HCT116 (cell line): ENCODE measurements around the gene FILIP1. TPM values are rescaled to one million over a fixed set of nuclear protein-coding genes. Genes with fewer than 3 reads are reported as not detected.

Experiments used
- ATAC-seq: fragments of 200-7000 bp; cut with Tn5 transposase; 2 replicates; pipeline ENCODE4 v1.9.1; 2020; ENCODE audit warnings: mild to moderate bottlenecking, moderate library complexity
- BruUV-seq: library from RNA; stranded (reverse); fragments of 400-500 nt; replicated peaks from 2 replicates; lab custom pipeline; 2021; lab: Mats Ljungman, UMichigan
- CTCF ChIA-PET: fragments of 300-600 bp; sonication (Branson Sonifier 250); formaldehyde crosslinking; loops from one replicate; lab custom pipeline; 2021; ENCODE audit warnings: antibody characterized with exemption; lab: Charles Lee
- POLR2A ChIA-PET: fragments of 300-600, 350-600 bp; sonication (Branson Sonifier 250); formaldehyde crosslinking; loops from one replicate; lab custom pipeline; 2021; ENCODE audit warnings: antibody characterized with exemption; lab: Charles Lee
- RAD21 ChIA-PET, 2 experiments: fragments of 300-600 bp; sonication (Branson Sonifier 250); formaldehyde crosslinking; loops; one replicate each; lab custom pipeline; 2023; ENCODE audit warnings: low total read pairs in 2 of 2; ENCODE audit not compliant: uncharacterized antibody in 2 of 2, unreplicated experiment in 2 of 2, low non-redundant PET in 1 of 2; lab: Charles Lee
- DNase-seq: peaks from one replicate; pipeline ENCODE4 v3.0.0-alpha.2; 2010; ENCODE audit warnings: low read depth, low spot score
- H2AFZ ChIP-seq: fragments of 200-600 bp; shearing (Covaris generic), sonication (generic); 2 replicates; pipeline ENCODE4 v1.6.1; 2017; ENCODE audit warnings: low read depth, mixed run types, mixed read lengths, antibody characterized with exemption, low read length; ENCODE audit not compliant: poor library complexity, severe bottlenecking
- H3K27ac ChIP-seq: 2 replicates; pipeline ENCODE4 v1.5.1; 2012; ENCODE audit warnings: low read depth, low read length
- H3K27me3 ChIP-seq: fragments of 200-600 bp; sonication (generic); 2 replicates; pipeline ENCODE4 v1.6.1; 2016; ENCODE audit warnings: mixed run types, low read length, mixed read lengths; ENCODE audit not compliant: insufficient read depth
- H3K36me3 ChIP-seq, 2 experiments: fragments of 200-500 bp in 1 of 2; fragments of 200-600 bp in 1 of 2; sonication (Bioruptor generic) in 1 of 2; sonication (generic) in 1 of 2; 2 replicates each; pipeline versions ENCODE4 v1.5.1 to v1.6.1; 2014 to 2016; ENCODE audit warnings: low read length in 2 of 2, inconsistent platforms in 1 of 2, mixed read lengths in 1 of 2, mixed run types in 1 of 2; ENCODE audit not compliant: insufficient read depth in 2 of 2, control insufficient read depth in 1 of 2
- H3K4me1 ChIP-seq, 2 experiments: fragments of 200-600 bp in 1 of 2; sonication (generic) in 1 of 2; 2 replicates each; pipeline versions ENCODE4 v1.5.1 to v1.6.1; 2012 to 2017; ENCODE audit warnings: low read length in 2 of 2, inconsistent platforms in 1 of 2, mild to moderate bottlenecking in 1 of 2, mixed read lengths in 1 of 2, mixed run types in 1 of 2, moderate library complexity in 1 of 2; ENCODE audit not compliant: insufficient read depth in 2 of 2, control insufficient read depth in 1 of 2
- H3K4me2 ChIP-seq: fragments of 200-600 bp; sonication (generic); 2 replicates; pipeline ENCODE4 v1.6.1; 2017; ENCODE audit warnings: mixed run types, low read length, mixed read lengths
- H3K4me3 ChIP-seq, 2 experiments: fragments of 200-600 bp in 1 of 2; sonication (generic) in 1 of 2; replicated peaks in 1 of 2; 2 replicates each; pipeline ENCODE4 v1.5.1; 2011 to 2016; ENCODE audit warnings: low read length in 2 of 2, control low read depth in 1 of 2, low read depth in 1 of 2, mild to moderate bottlenecking in 1 of 2, mixed read lengths in 1 of 2, mixed run types in 1 of 2
- H3K79me2 ChIP-seq: fragments of 200-600 bp; sonication (generic); 2 replicates; pipeline ENCODE4 v1.6.1; 2017; ENCODE audit warnings: mild to moderate bottlenecking, mixed run types, low read length, moderate library complexity, mixed read lengths; ENCODE audit not compliant: insufficient read depth
- H3K9ac ChIP-seq: fragments of 200-600 bp; sonication (generic); 2 replicates; pipeline ENCODE4 v1.6.1; 2016; ENCODE audit warnings: low read length, mixed read lengths
- H3K9me2 ChIP-seq: fragments of 200-600 bp; sonication (generic), shearing (Covaris generic); 2 replicates; pipeline ENCODE4 v1.6.1; 2017; ENCODE audit warnings: mixed run types, mild to moderate bottlenecking, moderate library complexity; ENCODE audit not compliant: insufficient read depth
- H3K9me3 ChIP-seq, 2 experiments: fragments of 200-500 bp in 1 of 2; fragments of 200-600 bp in 1 of 2; sonication (Bioruptor generic) in 1 of 2; sonication (generic) in 1 of 2; 2 replicates each; pipeline ENCODE4 v1.6.1; 2014 to 2017; ENCODE audit warnings: low read length in 2 of 2, mixed read lengths in 2 of 2, inconsistent platforms in 1 of 2, low read depth in 1 of 2, mild to moderate bottlenecking in 1 of 2, mixed run types in 1 of 2, moderate library complexity in 1 of 2; ENCODE audit not compliant: control insufficient read depth in 1 of 2, insufficient read depth in 1 of 2
- H4K20me1 ChIP-seq: fragments of 200-600 bp; sonication (generic), shearing (Covaris generic); 2 replicates; pipeline ENCODE4 v1.6.1; 2017; ENCODE audit warnings: mixed run types, mild to moderate bottlenecking, moderate library complexity; ENCODE audit not compliant: insufficient read depth
- CBX3 ChIP-seq: IDR thresholded peaks from 2 replicates; pipeline ENCODE4 v1.6.1; 2012; ENCODE audit warnings: low read depth
- CEBPB ChIP-seq: IDR thresholded peaks from 2 replicates; pipeline ENCODE4 v1.6.1; 2012; ENCODE audit warnings: low read depth
- EGR1 ChIP-seq: IDR thresholded peaks from 2 replicates; pipeline ENCODE4 v1.6.1; 2012; ENCODE audit warnings: low read depth
- EZH2 ChIP-seq: fragments of 200-600 bp; sonication (generic); IDR thresholded peaks from 2 replicates; pipeline ENCODE4 v1.6.1; 2017; ENCODE audit warnings: antibody characterized with exemption, mixed run types
- EZH2phosphoT487 ChIP-seq: fragments of 200-600 bp; IDR thresholded peaks from 2 replicates; pipeline ENCODE4 v1.6.1; 2018; ENCODE audit warnings: antibody characterized with exemption, borderline replicate concordance
- FOSL1 ChIP-seq: IDR thresholded peaks from 2 replicates; pipeline ENCODE4 v1.6.1; 2012; ENCODE audit warnings: low read depth
- JUND ChIP-seq: IDR thresholded peaks from 2 replicates; pipeline ENCODE4 v1.6.1; 2012
- POLR2A ChIP-seq: IDR thresholded peaks from 2 replicates; pipeline ENCODE4 v1.7.0; 2011; ENCODE audit warnings: borderline replicate concordance; ENCODE audit not compliant: insufficient read depth, insufficient read length; ENCODE audit errors: extremely low read depth
- RAD21 ChIP-seq: IDR thresholded peaks from 2 replicates; pipeline ENCODE4 v1.6.1; 2012; ENCODE audit warnings: low read depth, mild to moderate bottlenecking
- SP1 ChIP-seq: IDR thresholded peaks from 2 replicates; pipeline ENCODE4 v1.6.1; 2012; ENCODE audit warnings: low read depth
- SRF ChIP-seq: IDR thresholded peaks from 2 replicates; pipeline ENCODE4 v1.6.1; 2012; ENCODE audit warnings: low read depth
- TCF7L2 ChIP-seq: IDR thresholded peaks from 2 replicates; pipeline ENCODE4 v1.7.0; 2011; ENCODE audit warnings: borderline replicate concordance, inconsistent platforms; ENCODE audit not compliant: insufficient read depth, insufficient read length; ENCODE audit errors: extremely low read depth
- ZFX ChIP-seq: fragments of 450-650 bp; IDR thresholded peaks from 2 replicates; pipeline ENCODE4 v1.6.1; 2017
- intact Hi-C: fragments of 100-400 bp; cut with micrococcal nuclease; formaldehyde crosslinking; loops from 2 replicates; pipeline ENCODE4 v1.10.0; 2022
- total RNA-seq: library from RNA; stranded (reverse); gene quantifications from one replicate; pipeline ENCODE4 v1.2.1, GENCODE V29; 2021; ENCODE audit not compliant: unreplicated experiment
- TF ChIP-seq, protein P1 (sequence below), 3 experiments: fragments of 200-600 bp in 1 of 3; sonication (generic) in 1 of 3; IDR thresholded peaks in 2 of 3; conservative IDR thresholded peaks in 1 of 3; 2 replicates each; pipeline ENCODE4 v1.5.1; 2012 to 2017; ENCODE audit warnings: low read depth in 2 of 3, low read length in 2 of 3, antibody characterized with exemption in 1 of 3, borderline replicate concordance in 1 of 3, control low read depth in 1 of 3, mild to moderate bottlenecking in 1 of 3, mixed read lengths in 1 of 3, mixed run types in 1 of 3, moderate library complexity in 1 of 3; ENCODE audit not compliant: insufficient read depth in 1 of 3
- TF ChIP-seq, protein P2 (sequence below): IDR thresholded peaks from 2 replicates; pipeline ENCODE4 v1.6.1; 2012
- TF ChIP-seq, protein P3 (sequence below): IDR thresholded peaks from 2 replicates; pipeline ENCODE4 v1.6.1; 2011; ENCODE audit warnings: mild to moderate bottlenecking, low read length, moderate library complexity; ENCODE audit not compliant: insufficient replicate concordance; ENCODE audit errors: extremely low read depth

The FILIP1 gene
- total RNA-seq, 1 experiment from 2014 or later = 0.05 TPM

DNA sequence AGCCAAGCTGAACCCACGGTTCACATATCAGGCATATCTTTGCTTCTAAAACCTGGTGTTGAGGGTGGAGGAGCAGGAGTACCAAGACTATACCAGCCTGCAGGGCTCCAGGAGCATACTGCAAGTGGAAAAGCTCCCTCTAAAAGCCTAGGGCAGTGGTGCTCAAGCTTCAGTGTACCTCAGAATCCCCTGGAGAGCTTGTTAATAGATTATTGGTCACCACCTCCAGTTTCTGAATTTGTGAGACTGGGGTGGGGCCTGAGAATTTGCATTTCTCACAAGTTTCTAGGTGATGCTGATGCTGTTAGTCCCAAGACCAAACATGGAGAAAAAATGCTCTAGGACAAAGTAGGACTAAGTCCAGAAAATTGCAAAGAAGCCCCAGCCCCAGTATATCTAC, 65.4 kb downstream of the FILIP1 start:
- RAD21 ChIA-PET = no interaction called here

More for the DNA sequence above, 65.4 kb downstream of the FILIP1 start:
- H4K20me1 ChIP-seq = no peaks in the 10 kb centered on the region
- H3K9me2 ChIP-seq = no peaks in the 10 kb centered on the region
- no peaks in the 10 kb centered on the region for H3K27me3 ChIP-seq
- CTCF ChIA-PET = interaction anchor here (1.6 kb wide), 1 partner anchor 11 kb away, joined by 4 read pairs; no protein-coding TSS in a partner anchor
- POLR2A ChIA-PET = no interaction called here
- no peaks in the 10 kb centered on the region for H3K9me3 ChIP-seq
- no peaks in the 10 kb centered on the region for H3K79me2 ChIP-seq
- no TSS peak for BruUV-seq
- no peak for DNase-seq
- H3K27ac ChIP-seq = no peak overlapping the region
- H3K36me3 ChIP-seq = no peaks in the 10 kb centered on the region
- H3K9ac ChIP-seq = no peak overlapping the region
- no peak overlapping the region for H3K4me3 ChIP-seq
- no peak overlapping the region for H2AFZ ChIP-seq
- intact Hi-C loops = no loop called here
- TF ChIP-seq, protein P1, sequence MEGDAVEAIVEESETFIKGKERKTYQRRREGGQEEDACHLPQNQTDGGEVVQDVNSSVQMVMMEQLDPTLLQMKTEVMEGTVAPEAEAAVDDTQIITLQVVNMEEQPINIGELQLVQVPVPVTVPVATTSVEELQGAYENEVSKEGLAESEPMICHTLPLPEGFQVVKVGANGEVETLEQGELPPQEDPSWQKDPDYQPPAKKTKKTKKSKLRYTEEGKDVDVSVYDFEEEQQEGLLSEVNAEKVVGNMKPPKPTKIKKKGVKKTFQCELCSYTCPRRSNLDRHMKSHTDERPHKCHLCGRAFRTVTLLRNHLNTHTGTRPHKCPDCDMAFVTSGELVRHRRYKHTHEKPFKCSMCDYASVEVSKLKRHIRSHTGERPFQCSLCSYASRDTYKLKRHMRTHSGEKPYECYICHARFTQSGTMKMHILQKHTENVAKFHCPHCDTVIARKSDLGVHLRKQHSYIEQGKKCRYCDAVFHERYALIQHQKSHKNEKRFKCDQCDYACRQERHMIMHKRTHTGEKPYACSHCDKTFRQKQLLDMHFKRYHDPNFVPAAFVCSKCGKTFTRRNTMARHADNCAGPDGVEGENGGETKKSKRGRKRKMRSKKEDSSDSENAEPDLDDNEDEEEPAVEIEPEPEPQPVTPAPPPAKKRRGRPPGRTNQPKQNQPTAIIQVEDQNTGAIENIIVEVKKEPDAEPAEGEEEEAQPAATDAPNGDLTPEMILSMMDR (IDR thresholded peaks at IDR 0.05 in 2 of 3, conservative IDR thresholded peaks at IDR 0.05 in 1 of 3; ENCODE audit: borderline replicate concordance in 1 of 3, insufficient read depth in 1 of 3, low read depth in 2 of 3, low read length in 2 of 3) = no peak
- TF ChIP-seq EZH2 (no peak), JUND (no peak), TCF7L2 (no peak), EZH2phosphoT487 (no peak), FOSL1 (no peak), POLR2A (no peak), EGR1 (no peak), ZFX (no peak), CEBPB (no peak), SP1 (no peak), CBX3 (no peak), SRF (no peak), RAD21 (no peak)
- TF ChIP-seq, protein P2, sequence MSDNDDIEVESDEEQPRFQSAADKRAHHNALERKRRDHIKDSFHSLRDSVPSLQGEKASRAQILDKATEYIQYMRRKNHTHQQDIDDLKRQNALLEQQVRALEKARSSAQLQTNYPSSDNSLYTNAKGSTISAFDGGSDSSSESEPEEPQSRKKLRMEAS = no peak
- TF ChIP-seq, protein P3, sequence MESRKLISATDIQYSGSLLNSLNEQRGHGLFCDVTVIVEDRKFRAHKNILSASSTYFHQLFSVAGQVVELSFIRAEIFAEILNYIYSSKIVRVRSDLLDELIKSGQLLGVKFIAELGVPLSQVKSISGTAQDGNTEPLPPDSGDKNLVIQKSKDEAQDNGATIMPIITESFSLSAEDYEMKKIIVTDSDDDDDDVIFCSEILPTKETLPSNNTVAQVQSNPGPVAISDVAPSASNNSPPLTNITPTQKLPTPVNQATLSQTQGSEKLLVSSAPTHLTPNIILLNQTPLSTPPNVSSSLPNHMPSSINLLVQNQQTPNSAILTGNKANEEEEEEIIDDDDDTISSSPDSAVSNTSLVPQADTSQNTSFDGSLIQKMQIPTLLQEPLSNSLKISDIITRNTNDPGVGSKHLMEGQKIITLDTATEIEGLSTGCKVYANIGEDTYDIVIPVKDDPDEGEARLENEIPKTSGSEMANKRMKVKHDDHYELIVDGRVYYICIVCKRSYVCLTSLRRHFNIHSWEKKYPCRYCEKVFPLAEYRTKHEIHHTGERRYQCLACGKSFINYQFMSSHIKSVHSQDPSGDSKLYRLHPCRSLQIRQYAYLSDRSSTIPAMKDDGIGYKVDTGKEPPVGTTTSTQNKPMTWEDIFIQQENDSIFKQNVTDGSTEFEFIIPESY = no peak
- H3K4me1 ChIP-seq = peaks cover 2 to 15% of the 10 kb centered on the region in 2 experiments; a peak in 3 of 4 replicates
- no peak for ATAC-seq
- no peak overlapping the region for H3K4me2 ChIP-seq
